Sigmoid colon (tissue), 3 donors: Measurements from ENCODE around the gene ABCG4.

Experiments used
- CTCF ChIP-seq, 4 experiments: fragments of 450-650 bp in 3 of 4; fragments of 200-600 bp in 1 of 4; IDR thresholded peaks; one replicate each; pipeline ENCODE4 v1.5.1; 2016 to 2019; ENCODE audit warnings: antibody characterized with exemption in 4 of 4, mild to moderate bottlenecking in 3 of 4, moderate library complexity in 2 of 4
- POLR2A ChIP-seq, 2 donors: fragments of 450-650 bp; IDR thresholded peaks; one replicate each; pipeline ENCODE4 v1.6.1; 2016; ENCODE audit warnings: antibody characterized with exemption in 2 of 2, mild to moderate bottlenecking in 2 of 2, moderate library complexity in 2 of 2

GRCh38 chr11:119106564-119107537 is 42.0 kb upstream of the ABCG4 start, which contains the start of gene C2CD2L:
- TF ChIP-seq CTCF (IDR thresholded peaks at IDR 0.05) (no peak), POLR2A (IDR thresholded peaks at IDR 0.05) (peak; percentile 13 to 42)
